ENCODE measurements around the gene SH3BGRL2. TPM values are rescaled to one million over a fixed set of nuclear protein-coding genes. Genes with fewer than 3 reads are reported as not detected.

Gene SH3BGRL2
- total RNA-seq, 1 experiment from 2014 or later = 27.4 TPM

- Histone ChIP-seq H3K27ac (no peak overlapping the region), H3K9me2 (ENCODE audit: insufficient read depth) (no peaks in the 10 kb centered on the region), H3K27me3 (ENCODE audit: insufficient read depth, low read depth) (no peaks in the 10 kb centered on the region), H3K4me2 (no peak overlapping the region), H3K9me3 (ENCODE audit: insufficient read depth, low read depth) (no peaks in the 10 kb centered on the region), H3K4me3 (no peak overlapping the region), H3K79me2 (ENCODE audit: low read depth) (no peaks in the 10 kb centered on the region), H3F3A (ENCODE audit: insufficient read depth, low read depth) (no peaks in the 10 kb centered on the region), H2AFZ (no peak overlapping the region), H3K4me1 (replicated peaks; ENCODE audit: insufficient read depth) (no peaks in the 10 kb centered on the region), H4K20me1 (ENCODE audit: insufficient read depth) (no peaks in the 10 kb centered on the region), H3K36me3 (ENCODE audit: low read depth) (no peaks in the 10 kb centered on the region)
- CTCF ChIA-PET = no interaction called here
- no TSS peak for BruUV-seq (replicated peaks)
- POLR2A ChIA-PET (ENCODE audit: unreplicated experiment) = interaction anchor here (0.6 kb wide), 1 partner anchor 712 kb away, joined by 5 read pairs; no protein-coding TSS in a partner anchor
- intact Hi-C loops (cut with micrococcal nuclease; ENCODE audit: unreplicated experiment) = no loop called here
- TF ChIP-seq, protein P1, sequence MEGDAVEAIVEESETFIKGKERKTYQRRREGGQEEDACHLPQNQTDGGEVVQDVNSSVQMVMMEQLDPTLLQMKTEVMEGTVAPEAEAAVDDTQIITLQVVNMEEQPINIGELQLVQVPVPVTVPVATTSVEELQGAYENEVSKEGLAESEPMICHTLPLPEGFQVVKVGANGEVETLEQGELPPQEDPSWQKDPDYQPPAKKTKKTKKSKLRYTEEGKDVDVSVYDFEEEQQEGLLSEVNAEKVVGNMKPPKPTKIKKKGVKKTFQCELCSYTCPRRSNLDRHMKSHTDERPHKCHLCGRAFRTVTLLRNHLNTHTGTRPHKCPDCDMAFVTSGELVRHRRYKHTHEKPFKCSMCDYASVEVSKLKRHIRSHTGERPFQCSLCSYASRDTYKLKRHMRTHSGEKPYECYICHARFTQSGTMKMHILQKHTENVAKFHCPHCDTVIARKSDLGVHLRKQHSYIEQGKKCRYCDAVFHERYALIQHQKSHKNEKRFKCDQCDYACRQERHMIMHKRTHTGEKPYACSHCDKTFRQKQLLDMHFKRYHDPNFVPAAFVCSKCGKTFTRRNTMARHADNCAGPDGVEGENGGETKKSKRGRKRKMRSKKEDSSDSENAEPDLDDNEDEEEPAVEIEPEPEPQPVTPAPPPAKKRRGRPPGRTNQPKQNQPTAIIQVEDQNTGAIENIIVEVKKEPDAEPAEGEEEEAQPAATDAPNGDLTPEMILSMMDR (conservative IDR thresholded peaks at IDR 0.05) = no peak
- TF ChIP-seq EZH2 (IDR thresholded peaks at IDR 0.05; ENCODE audit: low read depth) = no peak
- DNase-seq = no peak
Measured at GRCh38 chr6:79724816-79725215, 93.7 kb downstream of the SH3BGRL2 start.

DNA sequence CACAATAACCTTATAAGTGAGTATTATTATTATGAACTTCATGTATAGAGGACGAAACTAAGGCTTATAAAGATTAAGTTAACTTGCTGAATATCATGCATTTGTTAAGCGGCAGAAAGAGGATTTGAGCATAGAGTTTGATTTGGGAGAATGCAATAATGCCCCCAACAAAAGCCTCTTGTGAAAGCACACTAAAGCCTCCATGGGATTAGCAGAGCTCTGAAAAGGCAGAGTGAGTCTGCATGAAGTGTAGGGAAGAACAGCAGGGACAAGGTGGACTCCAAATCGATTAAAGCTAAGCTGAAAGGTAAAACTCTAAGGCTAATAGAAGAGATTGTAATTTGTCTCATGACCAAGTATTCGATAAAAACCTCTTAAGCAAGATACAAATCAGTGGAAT, 100.3 kb downstream of the SH3BGRL2 start:
- Histone ChIP-seq H3K4me2 (no peak overlapping the region), H3K4me3 (no peak overlapping the region), H3K4me1 (replicated peaks; ENCODE audit: insufficient read depth) (no peaks in the 10 kb centered on the region), H3K9me2 (ENCODE audit: insufficient read depth) (no peaks in the 10 kb centered on the region; the same call in 1 of the 2 replicates), H3K27me3 (ENCODE audit: insufficient read depth, low read depth) (no peaks in the 10 kb centered on the region), H3K27ac (no peak overlapping the region), H4K20me1 (ENCODE audit: insufficient read depth) (no peaks in the 10 kb centered on the region), H3K9me3 (ENCODE audit: insufficient read depth, low read depth) (no peaks in the 10 kb centered on the region), H3F3A (ENCODE audit: insufficient read depth, low read depth) (no peaks in the 10 kb centered on the region), H3K36me3 (ENCODE audit: low read depth) (no peaks in the 10 kb centered on the region), H3K79me2 (ENCODE audit: low read depth) (no peaks in the 10 kb centered on the region), H2AFZ (peak overlapping the region; percentile 27; the same call in 1 of the 2 replicates)
- no peak for TF ChIP-seq EZH2 (IDR thresholded peaks at IDR 0.05; ENCODE audit: low read depth)
- TF ChIP-seq, protein P1 (conservative IDR thresholded peaks at IDR 0.05) = no peak
- no peak for DNase-seq
- CTCF ChIA-PET = no interaction called here
- intact Hi-C loops (cut with micrococcal nuclease; ENCODE audit: unreplicated experiment) = no loop called here
- BruUV-seq (replicated peaks) = no TSS peak
- POLR2A ChIA-PET (ENCODE audit: unreplicated experiment) = no interaction called here

DNA sequence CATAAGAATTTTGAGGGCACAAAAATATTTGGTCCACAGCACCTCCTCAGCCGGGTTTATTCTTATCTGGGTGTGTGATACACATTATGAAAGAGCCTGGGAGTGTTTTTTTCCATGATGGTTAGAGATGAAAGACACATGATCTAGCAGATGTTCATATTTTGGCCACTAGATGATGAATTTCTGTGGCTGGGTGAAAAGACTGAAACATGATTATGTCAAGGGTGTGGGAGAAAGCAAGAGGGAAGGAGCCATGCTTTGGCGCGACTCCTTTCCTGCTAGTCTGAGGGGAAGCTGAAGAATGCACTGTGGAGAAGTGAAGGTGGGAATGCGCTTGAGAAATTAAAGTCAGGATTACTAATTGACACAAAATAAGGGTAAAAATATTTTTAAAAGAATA, 102.3 kb downstream of the SH3BGRL2 start:
- Histone ChIP-seq H3K79me2 (ENCODE audit: low read depth) (no peaks in the 10 kb centered on the region), H3K36me3 (ENCODE audit: low read depth) (no peaks in the 10 kb centered on the region), H3K9me2 (ENCODE audit: insufficient read depth) (no peaks in the 10 kb centered on the region; the same call in 1 of the 2 replicates), H3K4me3 (no peak overlapping the region), H3K4me2 (no peak overlapping the region), H2AFZ (no peak overlapping the region), H3K27me3 (ENCODE audit: insufficient read depth, low read depth) (no peaks in the 10 kb centered on the region), H3F3A (ENCODE audit: insufficient read depth, low read depth) (no peaks in the 10 kb centered on the region), H3K27ac (no peak overlapping the region), H3K9me3 (ENCODE audit: insufficient read depth, low read depth) (no peaks in the 10 kb centered on the region), H4K20me1 (ENCODE audit: insufficient read depth) (no peaks in the 10 kb centered on the region), H3K4me1 (replicated peaks; ENCODE audit: insufficient read depth) (no peaks in the 10 kb centered on the region)
- no peak for TF ChIP-seq EZH2 (IDR thresholded peaks at IDR 0.05; ENCODE audit: low read depth)
- TF ChIP-seq, protein P1 (conservative IDR thresholded peaks at IDR 0.05) = no peak
- no TSS peak for BruUV-seq (replicated peaks)
- ChIA-PET CTCF (no interaction called here), POLR2A (ENCODE audit: unreplicated experiment) (no interaction called here)
- intact Hi-C loops (cut with micrococcal nuclease; ENCODE audit: unreplicated experiment) = no loop called here
- no peak for DNase-seq
